HG02763 (cell line): Measurements from ENCODE around the gene SERTM1.

ENCODE experiments used
- ATAC-seq: cut with Tn5 transposase; IDR thresholded peaks from one replicate; pipeline ENCODE4 v1.9.1; 2021; ENCODE audit warnings: mild to moderate bottlenecking, moderate library complexity; ENCODE audit not compliant: unreplicated experiment

The SERTM1 gene

GRCh38 chr13:36709136-36709890 is 35.5 kb downstream of the SERTM1 start:
- no peak for ATAC-seq

DNA sequence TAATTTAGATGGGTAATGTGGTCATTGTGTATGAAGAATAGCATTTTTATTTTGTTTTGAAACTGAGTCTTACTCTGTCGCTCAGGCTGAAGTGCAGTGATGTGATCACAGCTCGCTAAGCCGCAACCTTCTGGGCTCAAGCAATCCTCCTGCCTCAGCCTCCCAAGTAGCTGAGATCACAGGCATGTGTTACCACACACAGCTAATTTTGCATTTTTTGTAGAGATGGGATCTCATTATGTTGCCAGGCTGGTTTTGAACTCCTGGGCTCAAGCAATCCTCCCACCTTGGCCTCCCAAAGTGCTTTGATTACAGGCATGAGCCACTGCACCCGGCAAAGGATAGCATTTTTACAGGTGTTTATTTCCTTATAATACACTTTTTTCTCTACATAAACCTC is 36.6 kb downstream of the SERTM1 start:
- ATAC-seq, result no peak

GRCh38 chr13:36712290-36712689 is 38.5 kb downstream of the SERTM1 start:
- no peak for ATAC-seq

- ATAC-seq, result no peak
Observed at GRCh38 chr13:36712770-36713169, 39.0 kb downstream of the SERTM1 start.

GRCh38 chr13:36713887-36714286 is 40.1 kb downstream of the SERTM1 start:
- no peak for ATAC-seq

GRCh38 chr13:36715841-36716240 is 42.0 kb downstream of the SERTM1 start:
- ATAC-seq, result no peak

DNA sequence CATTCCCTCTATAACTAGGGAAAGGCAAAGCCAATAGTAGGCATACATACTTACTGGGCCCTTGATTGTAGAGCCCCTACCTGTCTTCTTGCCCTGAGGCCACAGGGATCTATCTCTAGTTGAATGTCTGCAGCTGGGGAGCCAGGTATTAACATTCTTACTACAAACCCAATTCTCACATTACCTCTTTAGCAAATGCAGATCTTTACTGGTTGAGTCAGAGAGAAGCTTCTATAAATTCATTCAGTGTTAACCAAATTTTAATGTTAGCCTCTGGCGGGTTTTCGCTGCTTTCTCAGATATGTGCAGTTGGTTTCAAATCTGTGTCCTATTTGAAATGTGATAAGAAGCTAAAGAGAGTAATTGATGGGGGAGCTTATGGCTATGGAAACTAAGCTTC is 43.2 kb downstream of the SERTM1 start:
- ATAC-seq, result no peak

DNA sequence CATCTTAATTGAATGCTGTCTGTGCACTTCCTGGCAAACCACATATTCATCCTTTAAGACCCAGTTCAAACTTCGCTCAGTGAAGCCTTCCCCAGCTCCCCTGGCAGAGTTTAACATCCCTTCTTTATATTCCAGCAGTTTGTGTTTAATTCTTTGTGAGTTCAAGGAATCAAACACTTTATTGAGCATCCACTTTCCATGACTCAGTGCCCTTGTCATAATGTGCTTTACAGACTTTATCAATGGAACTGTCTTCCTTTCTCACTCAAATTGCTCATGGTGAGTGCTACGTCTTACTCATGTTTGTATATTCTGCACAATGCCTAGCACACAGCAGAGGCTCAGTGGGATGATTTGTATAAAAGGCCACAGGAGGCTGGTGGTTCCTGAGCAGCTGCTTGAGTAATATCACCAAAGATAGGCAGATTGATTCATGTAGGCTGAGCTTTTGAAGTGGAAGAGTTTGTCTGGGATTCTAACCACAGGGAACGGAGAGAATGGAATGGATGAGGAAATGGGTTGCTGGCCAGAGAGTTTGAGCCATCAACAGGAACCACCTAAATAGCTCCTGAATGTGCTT is 44.2 kb downstream of the SERTM1 start:
- ATAC-seq, result no peak

GRCh38 chr13:36718686-36719085 is 44.9 kb downstream of the SERTM1 start:
- ATAC-seq, result no peak

DNA sequence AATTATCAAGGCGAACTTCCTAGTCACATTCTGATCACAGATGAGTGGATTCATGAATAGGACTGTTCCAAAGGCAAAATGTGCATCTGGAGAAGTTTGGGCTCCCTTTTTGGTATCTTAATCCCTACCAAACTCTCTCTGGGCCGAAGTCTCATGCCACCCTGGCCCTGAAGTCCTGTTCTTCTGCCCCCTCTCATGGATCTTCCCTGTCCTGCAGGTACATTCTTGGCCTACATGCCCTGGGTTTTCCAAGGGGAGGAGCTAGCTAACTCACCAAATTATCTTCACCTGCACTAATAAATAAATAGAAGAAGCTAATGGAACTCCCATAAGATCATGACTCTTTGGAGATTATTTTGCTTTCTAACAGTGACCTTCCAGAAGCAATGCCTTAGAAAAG is 50.3 kb downstream of the SERTM1 start:
- ATAC-seq, result no peak

DNA sequence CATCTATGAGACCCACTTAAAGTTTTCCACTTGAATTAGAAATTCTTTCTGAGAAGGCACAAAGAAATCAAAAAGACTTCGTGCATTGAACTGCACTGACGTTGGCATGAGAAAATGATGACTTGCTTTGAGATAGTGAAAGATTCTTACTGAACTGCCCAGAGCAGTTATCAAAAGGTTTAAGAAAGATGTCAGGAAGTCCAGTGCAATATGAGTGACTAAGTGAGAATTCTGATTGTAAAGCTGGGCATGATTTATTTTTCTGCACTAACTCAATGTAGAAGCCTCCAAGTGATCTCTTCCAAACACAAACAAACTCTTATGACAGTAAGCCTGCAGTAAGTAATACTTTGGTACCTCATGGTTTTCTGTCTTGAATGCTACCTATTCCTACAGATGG is 52.1 kb downstream of the SERTM1 start:
- ATAC-seq, result no peak

DNA sequence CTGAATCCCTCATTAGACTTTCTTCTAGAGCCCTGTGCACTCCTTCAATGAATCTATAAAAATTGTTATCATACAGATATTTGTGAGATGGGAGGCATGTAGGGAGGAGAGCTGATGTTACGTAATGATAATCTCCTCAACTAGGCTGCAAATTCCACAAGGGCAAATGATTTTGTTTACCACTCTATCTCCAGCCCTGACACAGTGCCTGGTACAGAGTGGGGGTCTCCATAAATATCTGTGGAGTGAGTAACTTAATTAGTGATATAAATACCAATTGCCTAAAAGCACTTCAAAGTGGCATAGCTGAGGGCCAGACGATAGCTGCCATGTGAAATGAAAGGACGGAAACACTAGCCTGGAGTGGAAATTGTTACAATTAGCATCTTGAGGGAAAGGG is 54.2 kb downstream of the SERTM1 start:
- no peak for ATAC-seq

- ATAC-seq, result no peak
Observed at GRCh38 chr13:36736119-36736726, 62.4 kb downstream of the SERTM1 start.

GRCh38 chr13:36737524-36738083 is 63.8 kb downstream of the SERTM1 start:
- ATAC-seq, result no peak

DNA sequence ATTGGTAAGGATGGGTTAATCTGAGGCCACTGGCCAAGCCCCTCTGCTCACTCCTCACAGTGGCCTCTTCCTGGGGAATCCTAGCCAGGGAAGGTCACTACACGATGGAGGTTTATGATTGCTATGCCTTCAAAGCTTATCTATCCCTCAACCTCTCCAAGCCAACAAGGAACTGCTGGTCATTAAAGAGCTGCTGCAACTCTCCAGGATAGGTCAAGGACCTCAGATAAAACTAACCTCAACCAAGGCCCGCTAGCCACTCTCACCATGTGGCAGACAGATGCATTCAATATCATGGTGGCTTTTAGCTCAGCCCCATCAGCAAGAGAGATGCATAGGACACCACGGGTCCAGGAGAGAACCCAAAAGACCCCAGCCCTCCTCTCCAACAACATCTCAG is 71.6 kb downstream of the SERTM1 start:
- ATAC-seq, result no peak

DNA sequence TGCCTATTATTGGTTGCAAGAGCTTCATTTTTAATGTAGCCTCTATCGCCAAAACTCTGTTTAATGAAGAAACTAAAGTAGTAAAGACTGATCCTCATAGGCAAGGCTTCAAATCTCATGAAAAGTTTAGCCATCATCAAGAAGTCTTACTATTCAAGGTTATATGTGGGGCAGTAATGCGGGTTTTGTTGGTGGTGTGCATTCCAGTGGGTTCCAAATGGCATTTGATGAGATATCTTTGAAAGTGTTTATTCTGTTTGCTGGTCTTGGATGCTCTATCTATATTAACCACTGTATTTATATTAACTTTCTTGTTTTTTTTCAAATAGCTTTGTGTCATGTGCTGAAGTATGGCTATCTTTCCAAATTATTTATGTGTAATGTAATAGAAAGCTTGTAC is 72.2 kb downstream of the SERTM1 start:
- no peak for ATAC-seq
